Body of pancreas (tissue), 4 donors: ENCODE measurements around the gene RNF225.

Experiments used
- POLR2A ChIP-seq, 3 donors: fragments of 450-650 bp; IDR thresholded peaks; one replicate each; pipeline ENCODE4 v1.6.1; 2016; ENCODE audit warnings: antibody characterized with exemption in 3 of 3, mild to moderate bottlenecking in 2 of 3
- TF ChIP-seq, protein P1 (sequence below), 7 experiments: fragments of 450-650 bp in 4 of 7; fragments of 200-600 bp in 3 of 7; sonication (generic) in 3 of 7; IDR thresholded peaks; one replicate each; pipeline ENCODE4 v1.5.1; 2016 to 2019; ENCODE audit warnings: antibody characterized with exemption in 7 of 7

DNA sequence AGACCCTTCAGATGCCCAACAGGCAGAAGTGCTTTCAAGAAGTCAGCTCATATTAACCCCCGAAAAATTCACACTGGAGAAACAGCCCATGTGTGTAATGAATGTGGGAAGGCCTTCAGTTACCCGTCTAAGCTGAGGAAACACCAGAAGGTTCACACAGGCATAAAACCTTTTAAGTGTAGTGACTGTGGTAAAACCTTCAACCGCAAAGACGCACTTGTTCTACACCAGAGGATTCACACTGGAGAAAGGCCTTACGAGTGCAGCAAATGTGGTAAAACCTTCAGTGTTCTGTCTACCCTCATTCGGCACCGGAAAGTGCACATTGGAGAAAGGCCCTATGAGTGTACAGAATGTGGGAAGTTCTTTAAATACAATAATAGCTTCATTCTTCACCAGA lies 21.6 kb downstream of the RNF225 start:
- TF ChIP-seq, protein P1, sequence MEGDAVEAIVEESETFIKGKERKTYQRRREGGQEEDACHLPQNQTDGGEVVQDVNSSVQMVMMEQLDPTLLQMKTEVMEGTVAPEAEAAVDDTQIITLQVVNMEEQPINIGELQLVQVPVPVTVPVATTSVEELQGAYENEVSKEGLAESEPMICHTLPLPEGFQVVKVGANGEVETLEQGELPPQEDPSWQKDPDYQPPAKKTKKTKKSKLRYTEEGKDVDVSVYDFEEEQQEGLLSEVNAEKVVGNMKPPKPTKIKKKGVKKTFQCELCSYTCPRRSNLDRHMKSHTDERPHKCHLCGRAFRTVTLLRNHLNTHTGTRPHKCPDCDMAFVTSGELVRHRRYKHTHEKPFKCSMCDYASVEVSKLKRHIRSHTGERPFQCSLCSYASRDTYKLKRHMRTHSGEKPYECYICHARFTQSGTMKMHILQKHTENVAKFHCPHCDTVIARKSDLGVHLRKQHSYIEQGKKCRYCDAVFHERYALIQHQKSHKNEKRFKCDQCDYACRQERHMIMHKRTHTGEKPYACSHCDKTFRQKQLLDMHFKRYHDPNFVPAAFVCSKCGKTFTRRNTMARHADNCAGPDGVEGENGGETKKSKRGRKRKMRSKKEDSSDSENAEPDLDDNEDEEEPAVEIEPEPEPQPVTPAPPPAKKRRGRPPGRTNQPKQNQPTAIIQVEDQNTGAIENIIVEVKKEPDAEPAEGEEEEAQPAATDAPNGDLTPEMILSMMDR (IDR thresholded peaks at IDR 0.05), result no peak
- TF ChIP-seq POLR2A (IDR thresholded peaks at IDR 0.05), result no peak
